ENCODE results near the gene TECPR1.

GRCh38 chr7:98232799-98233198, 19.2 kb downstream of the TECPR1 start:
- TF ChIP-seq, protein P1, sequence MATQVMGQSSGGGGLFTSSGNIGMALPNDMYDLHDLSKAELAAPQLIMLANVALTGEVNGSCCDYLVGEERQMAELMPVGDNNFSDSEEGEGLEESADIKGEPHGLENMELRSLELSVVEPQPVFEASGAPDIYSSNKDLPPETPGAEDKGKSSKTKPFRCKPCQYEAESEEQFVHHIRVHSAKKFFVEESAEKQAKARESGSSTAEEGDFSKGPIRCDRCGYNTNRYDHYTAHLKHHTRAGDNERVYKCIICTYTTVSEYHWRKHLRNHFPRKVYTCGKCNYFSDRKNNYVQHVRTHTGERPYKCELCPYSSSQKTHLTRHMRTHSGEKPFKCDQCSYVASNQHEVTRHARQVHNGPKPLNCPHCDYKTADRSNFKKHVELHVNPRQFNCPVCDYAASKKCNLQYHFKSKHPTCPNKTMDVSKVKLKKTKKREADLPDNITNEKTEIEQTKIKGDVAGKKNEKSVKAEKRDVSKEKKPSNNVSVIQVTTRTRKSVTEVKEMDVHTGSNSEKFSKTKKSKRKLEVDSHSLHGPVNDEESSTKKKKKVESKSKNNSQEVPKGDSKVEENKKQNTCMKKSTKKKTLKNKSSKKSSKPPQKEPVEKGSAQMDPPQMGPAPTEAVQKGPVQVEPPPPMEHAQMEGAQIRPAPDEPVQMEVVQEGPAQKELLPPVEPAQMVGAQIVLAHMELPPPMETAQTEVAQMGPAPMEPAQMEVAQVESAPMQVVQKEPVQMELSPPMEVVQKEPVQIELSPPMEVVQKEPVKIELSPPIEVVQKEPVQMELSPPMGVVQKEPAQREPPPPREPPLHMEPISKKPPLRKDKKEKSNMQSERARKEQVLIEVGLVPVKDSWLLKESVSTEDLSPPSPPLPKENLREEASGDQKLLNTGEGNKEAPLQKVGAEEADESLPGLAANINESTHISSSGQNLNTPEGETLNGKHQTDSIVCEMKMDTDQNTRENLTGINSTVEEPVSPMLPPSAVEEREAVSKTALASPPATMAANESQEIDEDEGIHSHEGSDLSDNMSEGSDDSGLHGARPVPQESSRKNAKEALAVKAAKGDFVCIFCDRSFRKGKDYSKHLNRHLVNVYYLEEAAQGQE (IDR thresholded peaks at IDR 0.05; ENCODE audit: insufficient read depth in 1 of 2, low read depth in 2 of 2, low read length in 2 of 2): no peak
- TF ChIP-seq POLR2AphosphoS5 (IDR thresholded peaks at IDR 0.05; ENCODE audit: low read depth, low read length) (no peak), SIN3A (IDR thresholded peaks at IDR 0.05; ENCODE audit: borderline replicate concordance, insufficient read depth, low read length) (no peak), FOXP2 (optimal IDR thresholded peaks at IDR 0.05; ENCODE audit: borderline replicate concordance, extremely low read depth, extremely low read length, insufficient read depth) (no peak)

Data from PFSK-1 (cell line).